ENCODE results near the gene PEX6.

The PEX6 gene

GRCh38 chr6:43013097-43013842 lies 34.3 kb upstream of the PEX6 start:
- peak; percentile 32 for DNase-seq
- Histone ChIP-seq H3K9me3 (ENCODE audit: control insufficient read depth, low read length) (no peaks in the 10 kb centered on the region), H2AFZ (ENCODE audit: low read depth, low read length) (peak overlapping the region; percentile 18), H3K36me3 (ENCODE audit: control insufficient read depth in 1 of 2, insufficient read depth in 2 of 2, low read depth in 1 of 2, low read length in 2 of 2) (peaks cover 63% of the 10 kb centered on the region in 2 experiments), H3K27ac (ENCODE audit: low read length, poor library complexity, severe bottlenecking) (peak overlapping the region; percentile 10), H3K18ac (ENCODE audit: low read depth in 1 of 2, low read length in 2 of 2) (peak overlapping the region in 1 of 2 experiments; percentile 54), H3K27me3 (ENCODE audit: control insufficient read depth in 1 of 2, insufficient read depth in 1 of 2, low read length in 2 of 2) (no peaks in the 10 kb centered on the region), H3K4me2 (ENCODE audit: low read length, poor library complexity, severe bottlenecking) (peak overlapping the region; percentile 79), H4K91ac (ENCODE audit: low read length) (no peak overlapping the region), H2BK120ac (ENCODE audit: low read depth, low read length) (peak overlapping the region; percentile 9), H3K23ac (ENCODE audit: low read length in 2 of 2) (no peak overlapping the region), H2BK15ac (ENCODE audit: low read depth, poor library complexity, severe bottlenecking) (peak overlapping the region; percentile 31), H3K79me1 (replicated peaks; ENCODE audit: low read length, poor library complexity, severe bottlenecking) (peaks cover 33% of the 10 kb centered on the region), H3K4me3 (ENCODE audit: insufficient read depth in 1 of 2, low read depth in 1 of 2, low read length in 2 of 2) (peak overlapping the region; percentile 68 to 92), H2BK5ac (ENCODE audit: low read depth, low read length, poor library complexity, severe bottlenecking) (no peak overlapping the region), H4K8ac (ENCODE audit: low read length) (no peak overlapping the region), H2BK12ac (ENCODE audit: low read length in 2 of 2) (no peak overlapping the region), H2AK5ac (ENCODE audit: low read length, severe bottlenecking) (no peak overlapping the region), H3K4ac (ENCODE audit: low read depth in 1 of 2, low read length in 2 of 2) (no peak overlapping the region), H3K9ac (ENCODE audit: low read length) (peak overlapping the region; percentile 92), H3K14ac (ENCODE audit: low read length in 2 of 2) (peak overlapping the region in 1 of 2 experiments; percentile 82), H3K4me1 (ENCODE audit: control insufficient read depth, insufficient read depth, low read depth, low read length) (peaks cover 29% of the 10 kb centered on the region)
- WGBS = 7% methylated on average over 25 of the region's 25 CpGs

- no peak overlapping the region for H3K18ac ChIP-seq (ENCODE audit: low read depth in 1 of 2, low read length in 2 of 2)
- no peak for DNase-seq
- H3K4me3 ChIP-seq (ENCODE audit: insufficient read depth in 1 of 2, low read depth in 1 of 2, low read length in 2 of 2) = peak overlapping the region in 1 of 2 experiments; percentile 92
- H3K23ac ChIP-seq (ENCODE audit: low read length in 2 of 2) = no peak overlapping the region
- H2BK15ac ChIP-seq (ENCODE audit: low read depth, poor library complexity, severe bottlenecking) = no peak overlapping the region
- peaks cover 27% of the 10 kb centered on the region for H3K4me1 ChIP-seq (ENCODE audit: control insufficient read depth, insufficient read depth, low read depth, low read length)
- H3K9ac ChIP-seq (ENCODE audit: low read length) = peak overlapping the region; percentile 92
- H4K91ac ChIP-seq (ENCODE audit: low read length) = no peak overlapping the region
- WGBS = 91% methylated on average over 6 of the region's 6 CpGs
- peaks cover 29% of the 10 kb centered on the region for H3K79me1 ChIP-seq (replicated peaks; ENCODE audit: low read length, poor library complexity, severe bottlenecking)
- H2BK12ac ChIP-seq (ENCODE audit: low read length in 2 of 2) = no peak overlapping the region
- H3K9me3 ChIP-seq (ENCODE audit: control insufficient read depth, low read length) = no peaks in the 10 kb centered on the region
- peaks cover 61 to 63% of the 10 kb centered on the region in 2 experiments for H3K36me3 ChIP-seq (ENCODE audit: control insufficient read depth in 1 of 2, insufficient read depth in 2 of 2, low read depth in 1 of 2, low read length in 2 of 2)
- no peak overlapping the region for H2BK5ac ChIP-seq (ENCODE audit: low read depth, low read length, poor library complexity, severe bottlenecking)
- no peak overlapping the region for H3K14ac ChIP-seq (ENCODE audit: low read length in 2 of 2)
- no peaks in the 10 kb centered on the region for H3K27me3 ChIP-seq (ENCODE audit: control insufficient read depth in 1 of 2, insufficient read depth in 1 of 2, low read length in 2 of 2)
- no peak overlapping the region for H4K8ac ChIP-seq (ENCODE audit: low read length)
- H3K4me2 ChIP-seq (ENCODE audit: low read length, poor library complexity, severe bottlenecking) = no peak overlapping the region
- no peak overlapping the region for H3K27ac ChIP-seq (ENCODE audit: low read length, poor library complexity, severe bottlenecking)
- H2AK5ac ChIP-seq (ENCODE audit: low read length, severe bottlenecking) = no peak overlapping the region
- no peak overlapping the region for H3K4ac ChIP-seq (ENCODE audit: low read depth in 1 of 2, low read length in 2 of 2)
- no peak overlapping the region for H2AFZ ChIP-seq (ENCODE audit: low read depth, low read length)
- no peak overlapping the region for H2BK120ac ChIP-seq (ENCODE audit: low read depth, low read length)
Measured at GRCh38 chr6:43012364-43012763, 33.4 kb upstream of the PEX6 start.

- Histone ChIP-seq H3K14ac (ENCODE audit: low read length in 2 of 2) (no peak overlapping the region), H2BK15ac (ENCODE audit: low read depth, poor library complexity, severe bottlenecking) (no peak overlapping the region), H2AK5ac (ENCODE audit: low read length, severe bottlenecking) (no peak overlapping the region), H3K9me3 (ENCODE audit: control insufficient read depth, low read length) (no peaks in the 10 kb centered on the region), H3K27me3 (ENCODE audit: control insufficient read depth in 1 of 2, insufficient read depth in 1 of 2, low read length in 2 of 2) (no peaks in the 10 kb centered on the region), H3K4me2 (ENCODE audit: low read length, poor library complexity, severe bottlenecking) (no peak overlapping the region), H2BK5ac (ENCODE audit: low read depth, low read length, poor library complexity, severe bottlenecking) (no peak overlapping the region), H3K4me1 (ENCODE audit: control insufficient read depth, insufficient read depth, low read depth, low read length) (peaks cover 17% of the 10 kb centered on the region), H3K9ac (ENCODE audit: low read length) (peak overlapping the region; percentile 92), H3K18ac (ENCODE audit: low read depth in 1 of 2, low read length in 2 of 2) (no peak overlapping the region), H3K36me3 (ENCODE audit: control insufficient read depth in 1 of 2, insufficient read depth in 2 of 2, low read depth in 1 of 2, low read length in 2 of 2) (peaks cover 62 to 63% of the 10 kb centered on the region in 2 experiments), H3K4me3 (ENCODE audit: insufficient read depth in 1 of 2, low read depth in 1 of 2, low read length in 2 of 2) (no peak overlapping the region), H3K79me1 (replicated peaks; ENCODE audit: low read length, poor library complexity, severe bottlenecking) (peaks cover 31% of the 10 kb centered on the region), H3K4ac (ENCODE audit: low read depth in 1 of 2, low read length in 2 of 2) (no peak overlapping the region), H2BK12ac (ENCODE audit: low read length in 2 of 2) (no peak overlapping the region), H2AFZ (ENCODE audit: low read depth, low read length) (no peak overlapping the region), H3K23ac (ENCODE audit: low read length in 2 of 2) (no peak overlapping the region), H4K91ac (ENCODE audit: low read length) (no peak overlapping the region), H2BK120ac (ENCODE audit: low read depth, low read length) (no peak overlapping the region), H3K27ac (ENCODE audit: low read length, poor library complexity, severe bottlenecking) (no peak overlapping the region), H4K8ac (ENCODE audit: low read length) (no peak overlapping the region)
- DNase-seq = no peak
- 84% methylated on average over 3 of the region's 6 CpGs for WGBS
Measured at GRCh38 chr6:43011207-43011606, 32.2 kb upstream of the PEX6 start.

GRCh38 chr6:43009124-43009523 lies 30.1 kb upstream of the PEX6 start:
- Histone ChIP-seq H3K27me3 (ENCODE audit: control insufficient read depth in 1 of 2, insufficient read depth in 1 of 2, low read length in 2 of 2) (no peaks in the 10 kb centered on the region), H2BK5ac (ENCODE audit: low read depth, low read length, poor library complexity, severe bottlenecking) (no peak overlapping the region), H3K18ac (ENCODE audit: low read depth in 1 of 2, low read length in 2 of 2) (no peak overlapping the region), H3K4me2 (ENCODE audit: low read length, poor library complexity, severe bottlenecking) (no peak overlapping the region), H3K14ac (ENCODE audit: low read length in 2 of 2) (no peak overlapping the region), H2BK12ac (ENCODE audit: low read length in 2 of 2) (no peak overlapping the region), H3K4me1 (ENCODE audit: control insufficient read depth, insufficient read depth, low read depth, low read length) (peaks cover 12% of the 10 kb centered on the region), H3K27ac (ENCODE audit: low read length, poor library complexity, severe bottlenecking) (no peak overlapping the region), H3K4ac (ENCODE audit: low read depth in 1 of 2, low read length in 2 of 2) (no peak overlapping the region), H4K8ac (ENCODE audit: low read length) (peak overlapping the region; percentile 24), H2AFZ (ENCODE audit: low read depth, low read length) (no peak overlapping the region), H4K91ac (ENCODE audit: low read length) (no peak overlapping the region), H3K23ac (ENCODE audit: low read length in 2 of 2) (no peak overlapping the region), H2BK120ac (ENCODE audit: low read depth, low read length) (no peak overlapping the region), H3K36me3 (ENCODE audit: control insufficient read depth in 1 of 2, insufficient read depth in 2 of 2, low read depth in 1 of 2, low read length in 2 of 2) (peaks cover 63 to 68% of the 10 kb centered on the region in 2 experiments), H3K4me3 (ENCODE audit: insufficient read depth in 1 of 2, low read depth in 1 of 2, low read length in 2 of 2) (no peak overlapping the region), H3K79me1 (replicated peaks; ENCODE audit: low read length, poor library complexity, severe bottlenecking) (peaks cover 36% of the 10 kb centered on the region), H3K9ac (ENCODE audit: low read length) (no peak overlapping the region), H2AK5ac (ENCODE audit: low read length, severe bottlenecking) (no peak overlapping the region), H3K9me3 (ENCODE audit: control insufficient read depth, low read length) (no peaks in the 10 kb centered on the region), H2BK15ac (ENCODE audit: low read depth, poor library complexity, severe bottlenecking) (no peak overlapping the region)
- peak; percentile 39 for DNase-seq
- WGBS = 83% methylated on average over 5 of the region's 6 CpGs
